Liver (tissue), 9 donors: Measurements from ENCODE around the gene INPP4B. TPM values are rescaled to one million over a fixed set of nuclear protein-coding genes. Genes with fewer than 3 reads are reported as not detected.

Experiments used
- DNase-seq: peaks from one replicate; pipeline ENCODE4 v3.0.0-alpha.2; 2017; ENCODE audit warnings: low spot score
- H3K27ac ChIP-seq, 2 donors: one replicate each; pipeline ENCODE4 v1.7.0; 2013; ENCODE audit warnings: inconsistent platforms in 2 of 2, low read length in 2 of 2, control low read depth in 1 of 2, low read depth in 1 of 2, mild to moderate bottlenecking in 1 of 2
- H3K27me3 ChIP-seq, 4 donors: one replicate each; pipeline versions ENCODE4 v1.6.1 to v1.7.0; 2013; ENCODE audit warnings: low read length in 3 of 4, inconsistent platforms in 1 of 4, mild to moderate bottlenecking in 1 of 4, moderate library complexity in 1 of 4; ENCODE audit not compliant: control insufficient read depth in 4 of 4, insufficient read depth in 4 of 4
- H3K36me3 ChIP-seq, 4 donors: one replicate each; pipeline versions ENCODE4 v1.6.1 to v1.7.0; 2013; ENCODE audit warnings: low read length in 3 of 4, mild to moderate bottlenecking in 3 of 4, low read depth in 1 of 4, moderate library complexity in 1 of 4; ENCODE audit not compliant: control insufficient read depth in 4 of 4, insufficient read depth in 3 of 4
- H3K4me1 ChIP-seq, 4 donors: one replicate each; pipeline versions ENCODE4 v1.6.1 to v1.7.0; 2013; ENCODE audit warnings: low read length in 3 of 4, mild to moderate bottlenecking in 3 of 4, moderate library complexity in 1 of 4; ENCODE audit not compliant: control insufficient read depth in 4 of 4, insufficient read depth in 4 of 4
- H3K4me3 ChIP-seq, 3 donors: one replicate each; pipeline versions ENCODE4 v1.6.1 to v1.7.0; 2013; ENCODE audit warnings: low read length in 3 of 3, control low read depth in 1 of 3, low read depth in 1 of 3, mild to moderate bottlenecking in 1 of 3
- H3K9ac ChIP-seq, 2 donors: one replicate each; pipeline ENCODE4 v1.7.0; 2013; ENCODE audit warnings: low read length in 2 of 2, mild to moderate bottlenecking in 2 of 2, moderate library complexity in 2 of 2, control low read depth in 1 of 2, low read depth in 1 of 2
- H3K9me3 ChIP-seq, 4 donors: one replicate each; pipeline versions ENCODE4 v1.6.1 to v1.7.0; 2013; ENCODE audit warnings: low read length in 3 of 4; ENCODE audit not compliant: control insufficient read depth in 4 of 4
- ATF3 ChIP-seq: IDR thresholded peaks from 2 replicates; pipeline ENCODE4 v1.6.1; 2016; ENCODE audit warnings: antibody characterized with exemption
- EGR1 ChIP-seq, 2 donors: IDR thresholded peaks; 2 replicates each; pipeline ENCODE4 v1.6.1; 2016 to 2018; ENCODE audit warnings: antibody characterized with exemption in 2 of 2, low read depth in 2 of 2
- FOXA1 ChIP-seq: IDR thresholded peaks from 2 replicates; pipeline ENCODE4 v1.6.1; 2016; ENCODE audit warnings: antibody characterized with exemption
- FOXA2 ChIP-seq: IDR thresholded peaks from 2 replicates; pipeline ENCODE4 v1.6.1; 2016; ENCODE audit warnings: antibody characterized with exemption
- GABPA ChIP-seq, 2 donors: IDR thresholded peaks in 1 of 2; conservative IDR thresholded peaks in 1 of 2; 2 replicates each; pipeline ENCODE4 v1.6.1; 2016; ENCODE audit warnings: antibody characterized with exemption in 2 of 2, mild to moderate bottlenecking in 1 of 2, moderate library complexity in 1 of 2
- HNF4A ChIP-seq, 2 donors: conservative IDR thresholded peaks; 2 replicates each; pipeline ENCODE4 v1.6.1; 2016; ENCODE audit warnings: antibody characterized with exemption in 2 of 2, mild to moderate bottlenecking in 2 of 2
- HNF4G ChIP-seq: IDR thresholded peaks from 2 replicates; pipeline ENCODE4 v1.6.1; 2016; ENCODE audit warnings: antibody characterized with exemption
- JUND ChIP-seq, 2 donors: IDR thresholded peaks; 2 replicates each; pipeline ENCODE4 v1.6.1; 2016; ENCODE audit warnings: antibody characterized with exemption in 2 of 2
- NR2F2 ChIP-seq: IDR thresholded peaks from 2 replicates; pipeline ENCODE4 v1.6.1; 2016; ENCODE audit warnings: antibody characterized with exemption
- RAD21 ChIP-seq, 2 donors: IDR thresholded peaks; 2 replicates each; pipeline ENCODE4 v1.6.1; 2016; ENCODE audit warnings: antibody characterized with exemption in 2 of 2, mild to moderate bottlenecking in 2 of 2
- REST ChIP-seq: IDR thresholded peaks from 2 replicates; pipeline ENCODE4 v1.6.1; 2016; ENCODE audit warnings: antibody characterized with exemption, mild to moderate bottlenecking
- RXRA ChIP-seq, 2 donors: IDR thresholded peaks; 2 replicates each; pipeline ENCODE4 v1.6.1; 2017 to 2018; ENCODE audit warnings: antibody characterized with exemption in 2 of 2, mild to moderate bottlenecking in 1 of 2
- SP1 ChIP-seq: IDR thresholded peaks from 2 replicates; pipeline ENCODE4 v1.6.1; 2018; ENCODE audit warnings: antibody characterized with exemption, mild to moderate bottlenecking
- TAF1 ChIP-seq: conservative IDR thresholded peaks from 2 replicates; pipeline ENCODE4 v1.6.1; 2016; ENCODE audit warnings: antibody characterized with exemption, mild to moderate bottlenecking
- YY1 ChIP-seq: IDR thresholded peaks from 2 replicates; pipeline ENCODE4 v1.6.1; 2016; ENCODE audit warnings: antibody characterized with exemption, mild to moderate bottlenecking
- ZBTB33 ChIP-seq: IDR thresholded peaks from 2 replicates; pipeline ENCODE4 v1.6.1; 2016; ENCODE audit warnings: antibody characterized with exemption
- WGBS: extraction: QIAGEN DNeasy Blood & Tissue Kit; methylation state at CpG from one replicate; pipeline ENCODE4 v1.1.7; 2013; 5-methylcytosine and 5-hydroxymethylcytosine counted together
- polyA plus RNA-seq, 2 donors: library from polyadenylated mRNA; stranded (reverse) in 1 of 2; unstranded in 1 of 2; fragments of 200-250 nt in 1 of 2; fragments of >200 nt in 1 of 2; fragmentation: Nextera tagmentation in 1 of 2; extraction: Ambion mirVana in 1 of 2; gene quantifications; one replicate each; pipeline versions ENCODE4 v1.2.1 to v1.2.3, GENCODE V29; 2013 to 2015
- total RNA-seq, 2 donors: library from RNA; depleted of rRNA; stranded (reverse); fragments of >200 nt; gene quantifications; one replicate each; pipeline ENCODE4 v1.2.3, GENCODE V29; 2014
- TF ChIP-seq, protein P1 (sequence below): fragments of 150-350 bp; IDR thresholded peaks from 2 replicates; pipeline ENCODE4 v1.5.1; 2017; ENCODE audit warnings: improper control_type of control experiment, low read depth, low read length; ENCODE audit not compliant: missing input control
- TF ChIP-seq, protein P2 (sequence below): IDR thresholded peaks from 2 replicates; pipeline ENCODE4 v1.6.1; 2016; ENCODE audit warnings: antibody characterized with exemption
- donor health status: healthy.
- donor health status: healthy.
- donor health status: healthy.
- donor health status: healthy.
- donor health status: healthy.

The INPP4B gene
- total and polyA plus RNA-seq, 4 donors, result 0.43 to 2.8 (median 1.6) TPM

GRCh38 chr4:142377342-142378091 is 468.6 kb downstream of the INPP4B start (continued):
- TF ChIP-seq, protein P1, sequence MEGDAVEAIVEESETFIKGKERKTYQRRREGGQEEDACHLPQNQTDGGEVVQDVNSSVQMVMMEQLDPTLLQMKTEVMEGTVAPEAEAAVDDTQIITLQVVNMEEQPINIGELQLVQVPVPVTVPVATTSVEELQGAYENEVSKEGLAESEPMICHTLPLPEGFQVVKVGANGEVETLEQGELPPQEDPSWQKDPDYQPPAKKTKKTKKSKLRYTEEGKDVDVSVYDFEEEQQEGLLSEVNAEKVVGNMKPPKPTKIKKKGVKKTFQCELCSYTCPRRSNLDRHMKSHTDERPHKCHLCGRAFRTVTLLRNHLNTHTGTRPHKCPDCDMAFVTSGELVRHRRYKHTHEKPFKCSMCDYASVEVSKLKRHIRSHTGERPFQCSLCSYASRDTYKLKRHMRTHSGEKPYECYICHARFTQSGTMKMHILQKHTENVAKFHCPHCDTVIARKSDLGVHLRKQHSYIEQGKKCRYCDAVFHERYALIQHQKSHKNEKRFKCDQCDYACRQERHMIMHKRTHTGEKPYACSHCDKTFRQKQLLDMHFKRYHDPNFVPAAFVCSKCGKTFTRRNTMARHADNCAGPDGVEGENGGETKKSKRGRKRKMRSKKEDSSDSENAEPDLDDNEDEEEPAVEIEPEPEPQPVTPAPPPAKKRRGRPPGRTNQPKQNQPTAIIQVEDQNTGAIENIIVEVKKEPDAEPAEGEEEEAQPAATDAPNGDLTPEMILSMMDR, result no peak
- TF ChIP-seq FOXA1, result no peak
- no peak for TF ChIP-seq NR2F2

- no peak for DNase-seq
- Histone ChIP-seq H3K4me1 (no peaks in the 10 kb centered on the region), H3K4me3 (no peak overlapping the region), H3K9ac (no peak overlapping the region), H3K27ac (no peak overlapping the region), H3K36me3 (no peaks in the 10 kb centered on the region), H3K9me3 (no peaks in the 10 kb centered on the region), H3K27me3 (no peaks in the 10 kb centered on the region)
- WGBS, result 100% methylated on average over 1 of the region's 1 CpG
- no peak for TF ChIP-seq TAF1
Measured at GRCh38 chr4:142376204-142376603, 469.9 kb downstream of the INPP4B start.

- H3K4me1 ChIP-seq, result no peaks in the 10 kb centered on the region
- peaks cover 0 to 3% (median 0%) of the 10 kb centered on the region in 4 donors for H3K9me3 ChIP-seq
- no peak overlapping the region for H3K27ac ChIP-seq
- TF ChIP-seq RXRA (IDR thresholded peaks at IDR 0.05) (no peak), FOXA1 (no peak), NR2F2 (no peak), TAF1 (no peak), REST (no peak), GABPA (IDR thresholded peaks at IDR 0.05 in 1 of 2, conservative IDR thresholded peaks at IDR 0.05 in 1 of 2) (no peak), SP1 (no peak), ZBTB33 (no peak), YY1 (no peak), RAD21 (IDR thresholded peaks at IDR 0.05) (no peak), HNF4A (conservative IDR thresholded peaks at IDR 0.05) (no peak), JUND (IDR thresholded peaks at IDR 0.05) (no peak), EGR1 (IDR thresholded peaks at IDR 0.05; ENCODE audit: low read depth in 2 of 2) (no peak), FOXA2 (no peak), ATF3 (no peak), HNF4G (no peak)
- TF ChIP-seq, protein P1, result no peak
- TF ChIP-seq, protein P2, sequence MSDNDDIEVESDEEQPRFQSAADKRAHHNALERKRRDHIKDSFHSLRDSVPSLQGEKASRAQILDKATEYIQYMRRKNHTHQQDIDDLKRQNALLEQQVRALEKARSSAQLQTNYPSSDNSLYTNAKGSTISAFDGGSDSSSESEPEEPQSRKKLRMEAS, result no peak
- WGBS, result 72% methylated on average over 2 of the region's 2 CpGs
- no peaks in the 10 kb centered on the region for H3K36me3 ChIP-seq
- no peaks in the 10 kb centered on the region for H3K27me3 ChIP-seq
- H3K9ac ChIP-seq, result no peak overlapping the region
- H3K4me3 ChIP-seq, result no peak overlapping the region
- DNase-seq, result no peak
Measured at GRCh38 chr4:142373610-142374009, 472.5 kb downstream of the INPP4B start.
